Lower lobe of right lung (tissue), 2 donors: ENCODE data around the gene NRXN2. TPM values are rescaled to one million over a fixed set of nuclear protein-coding genes. Genes with fewer than 3 reads are reported as not detected.
A peak's percentile ranks its signal among the peaks of the same experiment; 100 is the strongest.

Experiments used
- ATAC-seq, 2 donors: fragments of 200-7000 bp; cut with Tn5 transposase; one replicate each; pipeline ENCODE4 v1.9.1; 2020 to 2022; ENCODE audit warnings: mild to moderate bottlenecking in 2 of 2, moderate library complexity in 2 of 2
- DNase-seq: peaks from one replicate; pipeline ENCODE4 v3.0.0-alpha.2; 2020
- H3K27ac ChIP-seq: fragments of 200-600 bp; one replicate; pipeline ENCODE4 v1.8.0; 2022
- H3K27me3 ChIP-seq: fragments of 200-600 bp; one replicate; pipeline ENCODE4 v1.8.0; 2022; ENCODE audit warnings: low read depth
- H3K36me3 ChIP-seq: fragments of 200-600 bp; one replicate; pipeline ENCODE4 v1.8.0; 2022; ENCODE audit warnings: mild to moderate bottlenecking
- H3K4me1 ChIP-seq: fragments of 200-600 bp; one replicate; pipeline ENCODE4 v1.8.0; 2022
- H3K4me3 ChIP-seq: fragments of 200-600 bp; one replicate; pipeline ENCODE4 v1.8.0; 2022; ENCODE audit warnings: mild to moderate bottlenecking
- H3K9me3 ChIP-seq: fragments of 200-600 bp; one replicate; pipeline ENCODE4 v1.8.0; 2022
- intact Hi-C: fragments of 100-400 bp; cut with DNase I; formaldehyde crosslinking; loops from one replicate; pipeline ENCODE4 v1.11.0; 2022
- total RNA-seq: library from RNA; stranded (reverse); fragmentation: NEBNext Ultra II Directional; extraction: Animal tissue kit (Norgen Biotek cat#: 25700); gene quantifications from one replicate; pipeline ENCODE4 v1.2.1, GENCODE V29; 2021
- TF ChIP-seq, protein P1 (sequence below): fragments of 200-600 bp; IDR thresholded peaks from one replicate; pipeline ENCODE4 v1.8.0; 2022; ENCODE audit warnings: antibody characterized with exemption, mild to moderate bottlenecking
- donor health status: DM: no; HTN: yes; CAD: no; lungs with severe emphysema.

NRXN2 gene
- total RNA-seq, 1 donor from 2014 or later = 1.7 TPM

DNA sequence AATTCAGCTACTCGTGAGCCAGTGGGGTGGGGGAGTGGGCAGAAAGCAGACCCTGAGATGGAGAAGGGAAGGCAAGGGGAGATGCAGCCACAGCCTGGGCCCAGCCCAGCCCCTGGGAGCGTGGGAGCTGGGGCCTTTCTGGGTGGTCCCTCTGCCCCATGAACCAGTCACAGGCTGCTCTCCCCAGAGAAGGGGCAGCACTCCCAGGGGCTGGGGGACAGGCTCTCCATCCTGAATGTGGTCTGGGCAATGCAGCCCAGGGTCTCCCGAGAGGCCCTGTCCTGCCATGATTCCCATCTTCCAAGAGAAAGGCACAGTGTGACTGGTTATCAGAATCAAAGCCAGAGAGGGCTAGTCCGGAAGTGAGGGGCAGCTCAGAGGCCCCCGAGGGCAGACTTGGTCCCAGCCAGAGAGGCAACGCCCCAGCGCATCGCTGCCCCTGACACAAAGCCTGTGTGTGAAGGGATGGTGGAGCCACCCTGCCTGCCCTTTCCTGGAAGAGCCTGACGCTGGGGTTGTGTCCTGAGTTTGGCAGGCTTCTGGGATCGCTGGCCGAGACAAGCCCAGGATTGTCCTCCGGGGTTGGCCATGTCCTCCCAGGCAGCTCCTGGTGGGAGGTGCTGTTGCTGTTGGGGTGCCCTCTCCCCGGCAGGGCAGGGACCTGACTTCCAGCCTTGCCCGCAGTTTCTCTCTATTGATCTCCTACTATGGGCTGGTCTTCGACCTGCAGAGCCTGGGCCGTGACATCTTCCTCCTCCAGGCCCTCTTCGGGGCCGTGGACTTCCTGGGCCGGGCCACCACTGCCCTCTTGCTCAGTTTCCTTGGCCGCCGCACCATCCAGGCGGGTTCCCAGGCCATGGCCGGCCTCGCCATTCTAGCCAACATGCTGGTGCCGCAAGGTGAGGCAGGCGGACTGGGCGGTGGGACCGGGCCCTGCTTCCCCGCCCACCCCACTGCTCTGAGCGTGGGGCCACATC is 155.8 kb downstream of the NRXN2 start:
- Histone ChIP-seq H3K4me1 (no peaks in the 10 kb centered on the region), H3K27ac (no peak overlapping the region), H3K36me3 (no peaks in the 10 kb centered on the region), H3K4me3 (no peak overlapping the region), H3K9me3 (no peaks in the 10 kb centered on the region), H3K27me3 (no peaks in the 10 kb centered on the region)
- TF ChIP-seq, protein P1, sequence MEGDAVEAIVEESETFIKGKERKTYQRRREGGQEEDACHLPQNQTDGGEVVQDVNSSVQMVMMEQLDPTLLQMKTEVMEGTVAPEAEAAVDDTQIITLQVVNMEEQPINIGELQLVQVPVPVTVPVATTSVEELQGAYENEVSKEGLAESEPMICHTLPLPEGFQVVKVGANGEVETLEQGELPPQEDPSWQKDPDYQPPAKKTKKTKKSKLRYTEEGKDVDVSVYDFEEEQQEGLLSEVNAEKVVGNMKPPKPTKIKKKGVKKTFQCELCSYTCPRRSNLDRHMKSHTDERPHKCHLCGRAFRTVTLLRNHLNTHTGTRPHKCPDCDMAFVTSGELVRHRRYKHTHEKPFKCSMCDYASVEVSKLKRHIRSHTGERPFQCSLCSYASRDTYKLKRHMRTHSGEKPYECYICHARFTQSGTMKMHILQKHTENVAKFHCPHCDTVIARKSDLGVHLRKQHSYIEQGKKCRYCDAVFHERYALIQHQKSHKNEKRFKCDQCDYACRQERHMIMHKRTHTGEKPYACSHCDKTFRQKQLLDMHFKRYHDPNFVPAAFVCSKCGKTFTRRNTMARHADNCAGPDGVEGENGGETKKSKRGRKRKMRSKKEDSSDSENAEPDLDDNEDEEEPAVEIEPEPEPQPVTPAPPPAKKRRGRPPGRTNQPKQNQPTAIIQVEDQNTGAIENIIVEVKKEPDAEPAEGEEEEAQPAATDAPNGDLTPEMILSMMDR = no peak
- intact Hi-C loops = no loop called here
- no peak for ATAC-seq
- peak; percentile 36 for DNase-seq

DNA sequence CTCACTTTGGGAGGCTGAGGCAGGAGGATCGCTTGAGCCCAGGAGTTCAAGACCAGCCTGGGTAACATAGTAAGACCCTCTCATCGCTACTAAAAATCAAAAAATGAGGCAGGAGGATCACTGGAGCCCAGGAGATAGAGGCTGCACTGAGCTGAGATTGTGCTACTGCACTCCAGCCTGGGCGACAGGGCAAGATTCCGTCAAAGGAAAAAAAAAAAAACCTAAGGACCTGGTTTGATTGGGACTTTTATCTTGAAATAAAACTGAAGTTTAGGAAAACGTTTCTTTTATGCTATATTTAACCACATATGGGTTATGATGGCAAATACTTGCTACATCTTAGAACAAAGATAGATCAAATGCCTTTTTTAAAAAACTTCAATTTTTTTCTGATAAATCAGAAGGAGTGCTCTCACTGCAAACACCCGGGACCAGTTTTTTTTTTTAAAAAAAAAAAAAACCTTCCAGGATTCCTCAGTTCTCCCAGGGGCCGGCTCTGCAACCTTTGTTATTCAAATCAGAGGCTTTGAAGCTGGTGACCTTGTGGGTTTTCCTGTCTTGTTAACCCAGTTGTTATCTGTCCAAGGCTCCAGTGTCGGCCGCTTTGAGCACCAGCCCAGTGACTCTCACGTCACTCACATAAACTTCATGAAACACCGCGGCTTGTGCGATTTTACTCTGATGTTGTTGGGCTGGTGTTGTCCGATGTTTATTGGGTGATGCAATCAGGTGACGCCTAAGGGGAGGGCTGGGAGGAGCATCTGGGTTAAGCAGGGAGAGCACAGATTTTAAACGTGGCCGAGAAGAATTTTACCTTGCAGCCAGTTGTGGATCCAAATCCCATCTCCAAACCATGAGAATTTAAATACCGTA is 156.7 kb downstream of the NRXN2 start:
- no peaks in the 10 kb centered on the region for H3K27me3 ChIP-seq
- H3K36me3 ChIP-seq = no peaks in the 10 kb centered on the region
- DNase-seq = peak; percentile 55
- no peaks in the 10 kb centered on the region for H3K4me1 ChIP-seq
- TF ChIP-seq, protein P1 = no peak
- no peak overlapping the region for H3K4me3 ChIP-seq
- H3K27ac ChIP-seq = no peak overlapping the region
- ATAC-seq = peak; percentile 63 to 73
- intact Hi-C loops = no loop called here
- no peaks in the 10 kb centered on the region for H3K9me3 ChIP-seq

DNA sequence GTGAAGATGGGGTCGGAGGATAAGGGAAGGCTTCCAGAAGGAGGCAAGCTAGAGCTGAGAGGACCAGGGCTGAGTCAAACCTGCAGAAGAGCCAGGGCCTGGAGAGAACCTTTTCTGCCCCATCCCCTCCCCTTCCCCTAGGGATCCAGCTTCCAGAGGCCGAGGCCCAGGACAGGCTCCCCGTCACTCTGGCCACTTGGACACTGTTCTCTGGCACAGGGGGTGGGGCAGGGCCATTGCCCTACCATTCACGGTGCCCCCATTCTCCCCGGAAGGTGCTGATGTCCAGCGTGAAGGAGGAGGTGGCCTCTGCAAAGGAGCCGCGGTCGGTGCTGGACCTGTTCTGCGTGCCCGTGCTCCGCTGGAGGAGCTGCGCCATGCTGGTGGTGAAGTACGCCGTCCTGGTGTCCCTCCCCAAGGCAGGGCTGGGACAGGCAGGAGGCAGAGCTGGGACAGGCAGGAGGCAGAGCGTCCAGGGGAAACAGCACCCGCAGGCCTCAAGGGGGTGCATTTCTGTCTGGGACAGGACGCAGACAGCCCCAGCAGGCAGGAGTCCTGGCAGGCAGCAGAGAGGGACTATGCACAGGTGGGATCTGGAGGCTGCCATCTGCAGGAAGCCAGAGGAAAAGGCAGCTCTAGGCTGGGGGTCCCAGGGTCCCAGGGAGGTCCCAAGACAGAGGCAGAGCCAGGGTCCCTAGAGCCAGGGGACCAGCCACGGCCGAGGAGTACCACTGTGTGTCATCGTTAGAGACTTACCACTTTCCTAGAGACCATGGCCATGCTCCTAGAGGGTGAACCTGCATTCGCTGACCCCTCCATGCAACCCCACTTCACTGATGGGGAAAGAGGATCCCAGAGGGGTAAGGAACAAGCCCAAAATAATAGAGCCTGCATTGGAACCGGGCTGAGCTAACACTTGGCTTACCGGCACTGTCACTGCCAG is 157.8 kb downstream of the NRXN2 start:
- DNase-seq (peak; percentile 34), ATAC-seq (no peak)
- no peaks in the 10 kb centered on the region for H3K36me3 ChIP-seq
- H3K4me3 ChIP-seq = no peak overlapping the region
- H3K9me3 ChIP-seq = no peaks in the 10 kb centered on the region
- TF ChIP-seq, protein P1 = no peak
- peaks cover 3% of the 10 kb centered on the region for H3K27me3 ChIP-seq
- H3K4me1 ChIP-seq = no peaks in the 10 kb centered on the region
- H3K27ac ChIP-seq = no peak overlapping the region
- intact Hi-C loops = no loop called here

DNA sequence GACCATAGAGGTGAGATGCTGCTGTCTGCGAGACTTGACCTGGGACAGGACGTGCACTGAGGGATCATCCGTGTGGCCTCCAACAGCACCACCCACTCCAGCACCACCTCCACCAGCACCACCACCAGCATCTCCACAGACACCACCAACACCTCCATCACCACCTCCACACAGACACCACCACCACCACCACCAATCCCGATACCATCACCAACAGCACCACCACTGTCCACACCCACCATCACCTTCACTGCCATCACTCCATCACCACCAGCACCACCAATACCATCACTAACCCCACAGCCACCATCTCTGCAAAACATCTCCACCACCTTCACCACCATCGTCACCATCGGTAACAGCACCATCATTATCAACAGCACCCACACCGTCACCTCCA is 158.6 kb downstream of the NRXN2 start:
- no peaks in the 10 kb centered on the region for H3K4me1 ChIP-seq
- TF ChIP-seq, protein P1 = no peak
- no peak overlapping the region for H3K4me3 ChIP-seq
- DNase-seq (peak; percentile 20), ATAC-seq (no peak)
- no peaks in the 10 kb centered on the region for H3K36me3 ChIP-seq
- H3K27me3 ChIP-seq = peaks cover 4% of the 10 kb centered on the region
- intact Hi-C loops = no loop called here
- H3K9me3 ChIP-seq = no peaks in the 10 kb centered on the region
- no peak overlapping the region for H3K27ac ChIP-seq

DNA sequence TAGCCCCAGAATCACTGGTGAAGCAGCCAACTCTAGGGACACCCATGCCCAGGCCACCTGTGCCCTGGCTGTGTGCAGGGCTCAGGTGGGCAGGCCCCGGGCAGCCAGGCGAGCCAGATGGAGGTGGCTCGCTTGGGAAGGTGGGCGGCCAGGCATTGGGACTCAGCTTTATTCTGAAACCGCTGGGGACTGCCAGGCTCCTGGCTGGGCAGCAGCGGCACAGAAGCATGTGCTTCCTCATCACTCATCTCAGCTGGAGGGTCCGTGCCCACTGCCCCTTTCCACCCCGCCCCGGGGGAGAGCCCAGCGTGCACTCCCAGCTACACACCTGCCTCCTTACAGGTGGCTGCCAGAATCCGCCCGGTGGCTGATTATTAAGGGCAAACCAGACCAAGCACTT is 159.0 kb downstream of the NRXN2 start:
- H3K9me3 ChIP-seq = no peaks in the 10 kb centered on the region
- no peaks in the 10 kb centered on the region for H3K36me3 ChIP-seq
- TF ChIP-seq, protein P1 = no peak
- H3K4me1 ChIP-seq = no peaks in the 10 kb centered on the region
- H3K4me3 ChIP-seq = no peak overlapping the region
- peak; percentile 33 for DNase-seq
- no peak for ATAC-seq
- intact Hi-C loops = no loop called here
- H3K27ac ChIP-seq = no peak overlapping the region
- peaks cover 4% of the 10 kb centered on the region for H3K27me3 ChIP-seq
